ENCODE measurements around the gene U2AF2.

Gene U2AF2

DNA sequence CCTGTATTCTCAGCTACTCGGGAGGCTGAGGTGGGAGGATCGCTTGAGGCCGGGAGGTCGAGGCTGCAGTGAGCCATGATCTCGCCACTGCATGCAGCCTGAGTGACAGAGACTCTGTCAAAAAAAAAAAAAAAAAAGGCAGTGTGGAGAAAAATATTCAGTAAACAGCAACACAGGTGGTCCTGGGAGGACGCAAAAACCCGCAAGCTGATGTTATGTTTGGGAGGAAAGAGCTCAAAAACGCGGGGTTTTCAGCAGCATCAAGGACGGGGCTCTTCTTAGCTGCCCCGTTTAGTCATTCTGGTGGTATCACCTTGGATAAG, 29.9 kb upstream of the U2AF2 start:
- H3K4me3 ChIP-seq (ENCODE audit: low read depth, low read length) = peak overlapping the region; percentile 70
- no peak for DNase-seq (ENCODE audit: low read depth, low spot score)
- in situ Hi-C loops (cut with HindIII; ENCODE audit: low sequenced_read_pairs) = no loop called here
- no peak for TF ChIP-seq CTCF (IDR thresholded peaks at IDR 0.05; ENCODE audit: low read depth, low read length)

DNA sequence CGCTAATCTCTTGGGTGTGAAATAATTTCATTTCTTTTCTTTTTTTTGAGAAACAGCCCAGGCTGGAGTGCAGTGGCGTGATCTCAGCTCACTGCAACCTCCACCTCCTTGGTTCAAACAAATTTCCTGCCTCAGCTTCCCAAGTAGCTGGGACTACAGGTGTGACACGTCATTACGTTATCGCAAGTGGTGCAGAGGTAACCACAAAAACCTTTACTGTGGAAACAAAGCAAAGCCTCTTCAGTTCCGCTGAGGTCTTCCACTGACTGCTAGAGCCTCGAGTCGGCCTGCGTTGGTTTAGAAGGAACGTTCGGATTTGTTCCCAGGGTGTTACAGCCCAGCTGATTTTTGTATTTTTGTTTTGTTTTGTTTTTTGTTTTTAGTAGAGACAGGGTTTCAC, 28.5 kb upstream of the U2AF2 start:
- DNase-seq (ENCODE audit: low read depth, low spot score) = no peak
- no peak overlapping the region for H3K4me3 ChIP-seq (ENCODE audit: low read depth, low read length)
- no peak for TF ChIP-seq CTCF (IDR thresholded peaks at IDR 0.05; ENCODE audit: low read depth, low read length)
- in situ Hi-C loops (cut with HindIII; ENCODE audit: low sequenced_read_pairs) = no loop called here

- TF ChIP-seq CTCF (IDR thresholded peaks at IDR 0.05; ENCODE audit: low read depth, low read length) = peak; percentile 85
- DNase-seq (ENCODE audit: low read depth, low spot score) = peak; percentile 96
- in situ Hi-C loops (cut with HindIII; ENCODE audit: low sequenced_read_pairs) = no loop called here
- no peak overlapping the region for H3K4me3 ChIP-seq (ENCODE audit: low read depth, low read length)
These were observed 22.4 kb upstream of the U2AF2 start for GRCh38 chr19:55632463-55632834.

DNA sequence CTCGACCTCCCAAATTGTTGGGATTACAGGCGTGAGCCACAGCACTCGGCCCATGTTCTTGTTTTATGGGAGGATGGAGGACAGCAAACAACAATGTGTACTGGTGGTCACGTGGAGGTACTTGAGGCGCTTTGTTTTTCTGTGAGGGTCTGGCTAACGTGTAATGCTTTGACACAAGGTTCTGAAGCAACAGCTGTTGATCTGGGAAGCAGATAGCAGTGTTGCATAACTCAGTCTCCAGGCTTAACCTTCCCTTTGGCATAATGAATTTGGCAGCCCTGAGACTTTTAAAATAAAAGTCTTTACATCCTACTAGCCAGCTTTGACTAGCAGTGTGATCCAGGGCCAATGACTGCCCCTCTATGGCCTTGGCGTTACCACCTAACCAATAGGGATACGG, 21.0 kb upstream of the U2AF2 start:
- no peak overlapping the region for H3K4me3 ChIP-seq (ENCODE audit: low read depth, low read length)
- no peak for DNase-seq (ENCODE audit: low read depth, low spot score)
- in situ Hi-C loops (cut with HindIII; ENCODE audit: low sequenced_read_pairs) = no loop called here
- TF ChIP-seq CTCF (IDR thresholded peaks at IDR 0.05; ENCODE audit: low read depth, low read length) = no peak

DNA sequence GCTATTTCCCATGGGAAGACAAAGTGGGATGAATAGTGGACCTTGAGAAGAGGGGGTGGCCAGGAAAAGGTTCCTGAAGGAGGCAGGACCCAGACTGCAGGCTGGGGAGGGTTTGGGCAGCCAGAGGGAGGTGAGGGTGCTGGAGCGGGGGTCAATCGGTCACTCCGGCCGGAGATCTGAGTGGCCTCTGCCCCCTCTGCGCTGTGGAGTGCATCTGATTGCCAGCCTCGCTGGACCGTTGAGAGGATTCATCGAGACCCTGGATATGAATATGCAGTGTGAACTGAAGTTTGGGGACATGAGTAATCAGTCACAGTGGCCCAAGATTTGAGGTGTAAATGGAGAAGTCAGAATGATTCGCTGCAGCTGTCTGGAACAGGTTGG, 19.5 kb upstream of the U2AF2 start:
- H3K4me3 ChIP-seq (ENCODE audit: low read depth, low read length) = peak overlapping the region; percentile 84
- in situ Hi-C loops (cut with HindIII; ENCODE audit: low sequenced_read_pairs) = no loop called here
- TF ChIP-seq CTCF (IDR thresholded peaks at IDR 0.05; ENCODE audit: low read depth, low read length) = no peak
- DNase-seq (ENCODE audit: low read depth, low spot score) = no peak

DNA sequence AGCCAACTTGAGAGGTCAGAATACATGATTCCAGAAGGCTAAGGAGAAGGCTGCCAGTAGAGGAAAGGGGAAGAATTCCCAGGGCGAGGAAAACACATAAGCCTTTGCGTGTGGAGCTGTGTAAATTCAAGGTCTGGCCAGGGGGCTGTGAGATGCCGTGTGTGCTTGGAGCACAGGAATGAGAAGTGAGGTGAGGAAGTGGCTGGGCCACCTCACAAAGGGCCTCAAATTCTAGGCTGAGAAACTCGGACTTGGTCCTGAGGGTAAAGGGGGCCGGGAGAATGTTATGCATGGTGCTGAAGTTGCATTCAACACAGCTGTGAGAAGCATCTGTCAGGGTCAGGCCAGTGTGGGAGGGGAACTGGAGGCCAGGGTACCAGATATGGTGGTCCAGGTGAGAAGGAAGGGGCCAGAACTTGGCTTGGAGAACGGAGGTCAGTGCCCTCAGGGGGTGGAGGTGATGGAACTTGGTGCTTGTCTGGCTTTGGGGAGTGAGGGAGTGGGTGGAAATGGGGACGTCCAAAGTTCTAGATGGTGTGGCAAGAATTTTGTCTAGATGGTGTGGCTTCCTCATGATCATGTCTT, 18.9 kb upstream of the U2AF2 start:
- no peak for DNase-seq (ENCODE audit: low read depth, low spot score)
- in situ Hi-C loops (cut with HindIII; ENCODE audit: low sequenced_read_pairs) = no loop called here
- TF ChIP-seq CTCF (IDR thresholded peaks at IDR 0.05; ENCODE audit: low read depth, low read length) = no peak
- H3K4me3 ChIP-seq (ENCODE audit: low read depth, low read length) = peak overlapping the region; percentile 84

DNA sequence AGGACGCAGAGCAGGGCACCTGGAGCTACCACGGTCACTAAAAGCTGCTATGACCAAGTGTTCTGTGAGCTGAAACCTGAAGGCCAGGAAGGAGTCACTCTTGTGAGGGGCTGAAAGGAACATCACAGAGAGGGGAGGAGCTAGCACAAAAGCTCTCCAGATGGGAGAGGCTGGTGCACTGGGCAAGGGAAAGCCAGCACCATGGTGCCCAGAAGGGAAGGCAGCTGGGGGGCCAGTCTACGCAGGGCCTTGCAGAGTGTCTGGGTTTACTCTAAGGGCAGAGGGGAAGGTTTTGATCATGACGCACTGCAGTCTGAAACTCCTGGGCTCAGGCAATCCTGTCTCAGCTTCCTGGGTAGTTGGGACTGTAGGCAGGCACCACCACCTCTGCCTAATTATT, 18.1 kb upstream of the U2AF2 start:
- TF ChIP-seq CTCF (IDR thresholded peaks at IDR 0.05; ENCODE audit: low read depth, low read length) = no peak
- no peak overlapping the region for H3K4me3 ChIP-seq (ENCODE audit: low read depth, low read length)
- in situ Hi-C loops (cut with HindIII; ENCODE audit: low sequenced_read_pairs) = no loop called here
- no peak for DNase-seq (ENCODE audit: low read depth, low spot score)
